Calu3 (cell line): ENCODE data around the gene RNF182. TPM values are rescaled to one million over a fixed set of nuclear protein-coding genes. Genes with fewer than 3 reads are reported as not detected.

Source experiments
- BruUV-seq: library from RNA; stranded (reverse); fragments of 400-500 nt; replicated peaks from 2 replicates; lab custom pipeline; 2021; lab: Mats Ljungman, UMichigan
- CTCF ChIA-PET: fragments of 300-600 bp; sonication (Branson Sonifier 250); formaldehyde crosslinking; loops from one replicate; lab custom pipeline; 2022; ENCODE audit warnings: antibody characterized with exemption; lab: Charles Lee
- DNase-seq: peaks from one replicate; pipeline ENCODE4 v3.0.0; 2022
- H3K27ac Mint-ChIP-seq: one replicate; pipeline ENCODE4 v1.8.0; 2022; ENCODE audit warnings: mixed read lengths; ENCODE audit not compliant: unreplicated experiment
- H3K27me3 Mint-ChIP-seq: one replicate; pipeline ENCODE4 v1.8.0; 2022; ENCODE audit warnings: mixed read lengths; ENCODE audit not compliant: unreplicated experiment
- H3K36me3 Mint-ChIP-seq: one replicate; pipeline ENCODE4 v1.8.0; 2022; ENCODE audit warnings: mild to moderate bottlenecking, moderate library complexity, mixed read lengths; ENCODE audit not compliant: insufficient read depth, unreplicated experiment
- H3K4me1 Mint-ChIP-seq: one replicate; pipeline ENCODE4 v1.8.0; 2022; ENCODE audit warnings: mild to moderate bottlenecking, low read depth, mixed read lengths; ENCODE audit not compliant: unreplicated experiment
- H3K4me3 Mint-ChIP-seq: one replicate; pipeline ENCODE4 v1.8.0; 2022; ENCODE audit warnings: mild to moderate bottlenecking, low read depth, moderate library complexity, mixed read lengths; ENCODE audit not compliant: unreplicated experiment
- H3K9me3 Mint-ChIP-seq: one replicate; pipeline ENCODE4 v1.8.0; 2022; ENCODE audit warnings: low read depth, mixed read lengths; ENCODE audit not compliant: unreplicated experiment
- intact Hi-C: fragments of 100-400 bp; cut with micrococcal nuclease; formaldehyde crosslinking; loops from one replicate; pipeline ENCODE4 v1.10.0; 2022; ENCODE audit not compliant: unreplicated experiment
- total RNA-seq: library from RNA; stranded (reverse); gene quantifications from 2 replicates; pipeline ENCODE4 v1.2.3, GENCODE V29; 2022
- TF ChIP-seq, protein P1 (sequence below): fragments of 200-600 bp; IDR thresholded peaks from one replicate; pipeline ENCODE4 v1.8.0; 2022; ENCODE audit warnings: antibody characterized with exemption; ENCODE audit not compliant: unreplicated experiment

Gene RNF182
- total RNA-seq, 1 experiment from 2014 or later, result 1.1 TPM

- no TSS peak for BruUV-seq
- Mint-ChIP-seq H3K9me3 (no peaks in the 10 kb centered on the region), H3K36me3 (no peaks in the 10 kb centered on the region), H3K4me1 (peaks cover 5% of the 10 kb centered on the region), H3K27ac (no peak overlapping the region), H3K4me3 (no peak overlapping the region), H3K27me3 (peaks cover 21% of the 10 kb centered on the region)
- TF ChIP-seq, protein P1, sequence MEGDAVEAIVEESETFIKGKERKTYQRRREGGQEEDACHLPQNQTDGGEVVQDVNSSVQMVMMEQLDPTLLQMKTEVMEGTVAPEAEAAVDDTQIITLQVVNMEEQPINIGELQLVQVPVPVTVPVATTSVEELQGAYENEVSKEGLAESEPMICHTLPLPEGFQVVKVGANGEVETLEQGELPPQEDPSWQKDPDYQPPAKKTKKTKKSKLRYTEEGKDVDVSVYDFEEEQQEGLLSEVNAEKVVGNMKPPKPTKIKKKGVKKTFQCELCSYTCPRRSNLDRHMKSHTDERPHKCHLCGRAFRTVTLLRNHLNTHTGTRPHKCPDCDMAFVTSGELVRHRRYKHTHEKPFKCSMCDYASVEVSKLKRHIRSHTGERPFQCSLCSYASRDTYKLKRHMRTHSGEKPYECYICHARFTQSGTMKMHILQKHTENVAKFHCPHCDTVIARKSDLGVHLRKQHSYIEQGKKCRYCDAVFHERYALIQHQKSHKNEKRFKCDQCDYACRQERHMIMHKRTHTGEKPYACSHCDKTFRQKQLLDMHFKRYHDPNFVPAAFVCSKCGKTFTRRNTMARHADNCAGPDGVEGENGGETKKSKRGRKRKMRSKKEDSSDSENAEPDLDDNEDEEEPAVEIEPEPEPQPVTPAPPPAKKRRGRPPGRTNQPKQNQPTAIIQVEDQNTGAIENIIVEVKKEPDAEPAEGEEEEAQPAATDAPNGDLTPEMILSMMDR, result no peak
- DNase-seq, result no peak
- intact Hi-C loops, result loop anchor here (5.0 to 10.0 kb wide), 2 partner anchors 113 to 140 kb away; no protein-coding TSS in a partner anchor
- CTCF ChIA-PET, result interaction anchor here (1.2 kb wide), 1 partner anchor 160 kb away, joined by 3 read pairs; no protein-coding TSS in a partner anchor
Measured at GRCh38 chr6:13907614-13908215, 17.0 kb upstream of the RNF182 start.

- TF ChIP-seq, protein P1, result no peak
- DNase-seq, result peak; percentile 36
- intact Hi-C loops, result loop anchor here (1.0 to 10.0 kb wide), 4 partner anchors 114 to 235 kb away; no protein-coding TSS in a partner anchor
- Mint-ChIP-seq H3K4me3 (no peak overlapping the region), H3K9me3 (no peaks in the 10 kb centered on the region), H3K27me3 (peaks cover 12% of the 10 kb centered on the region), H3K4me1 (peaks cover 12% of the 10 kb centered on the region), H3K27ac (no peak overlapping the region), H3K36me3 (no peaks in the 10 kb centered on the region)
- CTCF ChIA-PET, result interaction anchor here (0.8 to 1.1 kb wide), 6 partner anchors 14 to 220 kb away, joined by 3 to 6 read pairs (median 6); no protein-coding TSS in a partner anchor
- BruUV-seq, result no TSS peak
Measured at GRCh38 chr6:13908955-13909381, 15.8 kb upstream of the RNF182 start.

DNA sequence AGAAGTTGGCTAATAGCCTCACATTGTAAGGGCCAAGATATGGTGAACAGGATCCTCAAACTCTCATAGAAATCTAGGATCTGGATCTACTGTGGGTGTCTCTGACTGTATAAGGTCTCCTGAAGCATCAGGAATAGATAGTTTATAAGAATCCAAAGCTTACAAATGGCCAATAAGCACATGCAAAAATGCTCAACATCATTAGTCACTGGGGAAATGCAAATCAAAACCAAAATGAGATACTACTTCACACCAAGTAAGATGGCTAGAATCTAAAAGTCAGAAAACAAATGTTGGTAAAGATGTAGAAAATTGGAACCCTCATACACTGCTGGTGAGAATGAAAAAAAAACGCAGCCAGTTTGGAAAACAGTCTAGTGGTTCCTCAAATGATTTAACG is 14.3 kb upstream of the RNF182 start:
- H3K36me3 Mint-ChIP-seq, result no peaks in the 10 kb centered on the region
- H3K4me1 Mint-ChIP-seq, result peaks cover 12% of the 10 kb centered on the region
- DNase-seq, result no peak
- H3K4me3 Mint-ChIP-seq, result no peak overlapping the region
- H3K9me3 Mint-ChIP-seq, result no peaks in the 10 kb centered on the region
- H3K27me3 Mint-ChIP-seq, result peaks cover 22% of the 10 kb centered on the region
- CTCF ChIA-PET, result interaction anchor here (1.1 kb wide), 1 partner anchor 136 kb away, joined by 3 read pairs; no protein-coding TSS in a partner anchor
- TF ChIP-seq, protein P1, result no peak
- intact Hi-C loops, result no loop called here
- BruUV-seq, result no TSS peak
- H3K27ac Mint-ChIP-seq, result no peak overlapping the region

- Mint-ChIP-seq H3K36me3 (no peaks in the 10 kb centered on the region), H3K4me3 (no peak overlapping the region), H3K27me3 (peaks cover 25% of the 10 kb centered on the region), H3K4me1 (peaks cover 12% of the 10 kb centered on the region), H3K27ac (no peak overlapping the region), H3K9me3 (no peaks in the 10 kb centered on the region)
- no TSS peak for BruUV-seq
- intact Hi-C loops, result no loop called here
- CTCF ChIA-PET, result interaction anchor here (1.1 kb wide), 1 partner anchor 135 kb away, joined by 3 read pairs; no protein-coding TSS in a partner anchor
- no peak for DNase-seq
- TF ChIP-seq, protein P1, result no peak
Measured at GRCh38 chr6:13911337-13911736, 13.4 kb upstream of the RNF182 start.
